ENCODE data around the gene RAB4B. TPM values are rescaled to one million over a fixed set of nuclear protein-coding genes. Genes with fewer than 3 reads are reported as not detected.

RAB4B gene
- total and polyA plus RNA-seq, 2 donors (not counting 1 experiment from before 2014, with no cell fraction given), result 108 to 141 TPM

DNA sequence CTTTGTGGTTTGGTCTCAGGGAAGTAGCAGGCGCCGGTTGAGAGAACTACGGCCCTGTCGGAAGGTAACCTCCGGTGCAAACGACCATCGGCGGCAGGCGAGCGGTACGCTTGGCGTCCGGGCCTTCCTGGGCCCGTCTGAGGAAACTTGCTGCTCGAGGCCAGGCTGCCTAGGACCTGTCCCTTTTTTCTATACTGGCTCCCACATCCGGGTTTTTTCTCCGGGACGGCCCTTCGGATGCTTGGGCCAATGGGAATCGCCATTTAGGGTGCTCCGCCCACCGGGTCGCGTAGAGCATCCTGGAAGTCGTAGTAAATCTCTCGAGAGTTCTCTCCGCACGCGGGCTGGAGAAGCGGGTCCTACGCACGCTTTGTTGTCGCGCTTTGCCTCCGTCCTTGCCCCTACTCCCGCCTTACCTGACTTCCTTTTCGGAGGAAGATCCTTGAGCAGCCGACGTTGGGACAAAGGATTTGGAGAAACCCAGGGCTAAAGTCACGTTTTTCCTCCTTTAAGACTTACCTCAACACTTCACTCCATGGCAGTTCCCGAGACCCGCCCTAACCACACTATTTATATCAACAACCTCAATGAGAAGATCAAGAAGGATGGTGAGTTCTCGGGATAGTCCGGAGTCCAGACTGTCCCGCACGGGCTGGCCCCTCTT lies 27.0 kb upstream of the RAB4B start, which contains the start of gene SNRPA:
SNRPA (plus strand) TSS at position 330 of the 664 bp plus-strand sequence; CDS start at position 536, 206 bp downstream.
- Histone ChIP-seq H4K20me1 (ENCODE audit: control insufficient read depth, insufficient read depth, low read length, poor library complexity, severe bottlenecking) (peaks cover 26% of the 10 kb centered on the region), H2AFZ (ENCODE audit: insufficient read depth, low read depth, low read length, poor library complexity, severe bottlenecking) (peak within 1 kb of the TSS; percentile 89), H3K9me3 (ENCODE audit: control extremely low read depth in 1 of 3, control insufficient read depth in 2 of 3, insufficient read depth in 1 of 3, low read length in 2 of 3) (no peaks in the 10 kb centered on the region), H3K4me1 (ENCODE audit: control insufficient read depth in 2 of 2, insufficient read depth in 2 of 2, low read length in 2 of 2) (peaks cover 37 to 61% of the 10 kb centered on the region in 2 donors), H3K4me3 (ENCODE audit: control extremely low read depth in 1 of 5, extremely low read depth in 1 of 5, insufficient read depth in 1 of 5, low read depth in 2 of 5, low read length in 4 of 5) (peak within 1 kb of the TSS; percentile 86 to 98 (median 89)), H3K27ac (ENCODE audit: low read length in 2 of 2) (peak within 1 kb of the TSS; percentile 94 to 97), H3K9ac (ENCODE audit: low read length) (peak within 1 kb of the TSS; percentile 96), H3K27me3 (replicated peaks in 1 of 4; ENCODE audit: control extremely low read depth in 1 of 4, control insufficient read depth in 3 of 4, insufficient read depth in 4 of 4, low read length in 3 of 4) (no peaks in the 10 kb centered on the region), H3K36me3 (replicated peaks in 1 of 2; ENCODE audit: control extremely low read depth in 1 of 2, control insufficient read depth in 1 of 2, extremely low read depth in 1 of 2, insufficient read depth in 2 of 2, low read length in 1 of 2) (peaks cover 7 to 16% of the 10 kb centered on the region in 2 experiments), H3K4me2 (replicated peaks; ENCODE audit: low read depth, low read length, poor library complexity, severe bottlenecking) (peak within 1 kb of the TSS; percentile 83), H3K79me2 (ENCODE audit: control insufficient read depth, insufficient read depth, low read length) (peaks cover 60% of the 10 kb centered on the region)
- no peak for TF ChIP-seq EZH2 (IDR thresholded peaks at IDR 0.05; ENCODE audit: borderline replicate concordance, insufficient read depth, low read depth, low read length, poor library complexity, severe bottlenecking)
- TF ChIP-seq, protein P1, sequence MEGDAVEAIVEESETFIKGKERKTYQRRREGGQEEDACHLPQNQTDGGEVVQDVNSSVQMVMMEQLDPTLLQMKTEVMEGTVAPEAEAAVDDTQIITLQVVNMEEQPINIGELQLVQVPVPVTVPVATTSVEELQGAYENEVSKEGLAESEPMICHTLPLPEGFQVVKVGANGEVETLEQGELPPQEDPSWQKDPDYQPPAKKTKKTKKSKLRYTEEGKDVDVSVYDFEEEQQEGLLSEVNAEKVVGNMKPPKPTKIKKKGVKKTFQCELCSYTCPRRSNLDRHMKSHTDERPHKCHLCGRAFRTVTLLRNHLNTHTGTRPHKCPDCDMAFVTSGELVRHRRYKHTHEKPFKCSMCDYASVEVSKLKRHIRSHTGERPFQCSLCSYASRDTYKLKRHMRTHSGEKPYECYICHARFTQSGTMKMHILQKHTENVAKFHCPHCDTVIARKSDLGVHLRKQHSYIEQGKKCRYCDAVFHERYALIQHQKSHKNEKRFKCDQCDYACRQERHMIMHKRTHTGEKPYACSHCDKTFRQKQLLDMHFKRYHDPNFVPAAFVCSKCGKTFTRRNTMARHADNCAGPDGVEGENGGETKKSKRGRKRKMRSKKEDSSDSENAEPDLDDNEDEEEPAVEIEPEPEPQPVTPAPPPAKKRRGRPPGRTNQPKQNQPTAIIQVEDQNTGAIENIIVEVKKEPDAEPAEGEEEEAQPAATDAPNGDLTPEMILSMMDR (IDR thresholded peaks at IDR 0.05), result no peak
- Mint-ChIP-seq H3K4me3 (peak within 1 kb of the TSS; percentile 93), H3K27ac (peak within 1 kb of the TSS; percentile 95), H3K4me1 (peaks cover 48% of the 10 kb centered on the region), H3K27me3 (no peaks in the 10 kb centered on the region), H3K9me3 (ENCODE audit: insufficient read depth) (no peaks in the 10 kb centered on the region)
- POLR2A ChIA-PET, result interaction anchor here (0.6 to 4.7 kb wide), 12 partner anchors 22 to 591 kb away, joined by 3 to 99 read pairs (median 8); partner anchors contain the start of genes COQ8B, EGLN2, ITPKC and MIA
- CTCF ChIA-PET, result interaction anchor here (1.0 to 2.8 kb wide), 9 partner anchors 27 to 88 kb away, joined by 3 to 29 read pairs (median 8); partner anchors contain the start of genes COQ8B, EGLN2, ITPKC and RAB4B
- under 1% methylated on average over 46 of the region's 46 CpGs for WGBS (ENCODE audit: insufficient coverage)
- peak; percentile 99 for DNase-seq
- peak; percentile 62 for ATAC-seq (ENCODE audit: low read depth)
- intact Hi-C loops (cut with micrococcal nuclease), result loop anchor here (1.0 to 5.0 kb wide), 8 partner anchors 26 to 511 kb away; partner anchors contain the start of genes COQ8B, HNRNPUL1 and NUMBL

All from B cell (primary cell).